Esophagus squamous epithelium (tissue), 4 donors: ENCODE measurements around the gene KCNC2.

Experiments used
- POLR2A ChIP-seq, 4 donors: fragments of 450-650 bp; IDR thresholded peaks; one replicate each; pipeline ENCODE4 v1.6.1; 2017; ENCODE audit warnings: antibody characterized with exemption in 4 of 4, mild to moderate bottlenecking in 4 of 4, moderate library complexity in 3 of 4
- TF ChIP-seq, protein P1 (sequence below), 6 experiments: fragments of 450-650 bp in 4 of 6; fragments of 200-600 bp in 2 of 6; sonication (generic) in 2 of 6; IDR thresholded peaks; one replicate each; pipeline ENCODE4 v1.5.1; 2016 to 2019; ENCODE audit warnings: antibody characterized with exemption in 6 of 6, mild to moderate bottlenecking in 4 of 6, moderate library complexity in 4 of 6

DNA sequence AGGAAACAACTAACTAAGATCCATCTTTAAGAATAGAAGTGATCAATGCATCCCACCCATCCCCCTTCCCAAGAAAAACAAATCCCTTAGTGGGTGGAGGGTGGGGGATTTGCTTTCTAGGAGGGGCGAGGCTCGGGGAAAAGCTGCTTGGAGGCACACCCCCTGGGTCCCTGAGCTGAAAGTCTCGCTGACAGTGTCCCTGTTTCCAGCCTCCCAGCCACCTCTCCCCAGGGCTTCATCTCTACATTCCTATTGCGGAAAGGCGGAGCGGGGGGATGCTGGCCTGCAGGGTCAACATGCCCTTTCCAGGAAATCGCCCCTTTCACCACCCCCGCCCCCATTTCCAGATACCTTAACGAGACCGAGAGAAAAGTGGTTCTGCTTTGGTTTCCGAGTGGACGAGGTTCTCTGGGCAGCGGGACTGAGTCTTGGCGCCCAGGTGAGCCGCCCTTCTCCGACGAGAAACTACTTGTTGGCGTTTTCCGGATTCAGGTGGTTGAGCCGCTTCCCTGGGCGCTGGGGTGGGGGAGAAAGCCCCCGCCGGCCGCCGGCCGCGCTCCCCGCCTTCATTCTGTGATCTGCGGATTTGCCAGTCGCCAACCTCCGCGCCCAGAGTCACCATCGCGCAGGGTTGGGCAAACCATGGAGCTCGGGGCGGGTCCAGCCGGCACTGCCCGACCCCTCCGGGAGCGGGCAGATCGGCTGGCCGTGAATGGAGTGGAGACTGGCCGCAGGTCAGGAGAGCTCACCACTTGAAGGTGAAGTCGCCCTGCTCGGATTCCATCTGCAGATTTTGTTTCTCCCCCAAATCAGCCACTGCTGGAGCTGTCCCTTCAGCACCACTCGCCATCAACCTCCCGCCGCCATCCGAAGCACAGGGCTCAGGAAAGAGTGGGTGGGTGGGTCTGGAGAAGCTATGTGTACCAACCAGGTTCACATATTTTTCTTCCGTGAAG, 505 bp downstream of the KCNC2 start:
- TF ChIP-seq, protein P1, sequence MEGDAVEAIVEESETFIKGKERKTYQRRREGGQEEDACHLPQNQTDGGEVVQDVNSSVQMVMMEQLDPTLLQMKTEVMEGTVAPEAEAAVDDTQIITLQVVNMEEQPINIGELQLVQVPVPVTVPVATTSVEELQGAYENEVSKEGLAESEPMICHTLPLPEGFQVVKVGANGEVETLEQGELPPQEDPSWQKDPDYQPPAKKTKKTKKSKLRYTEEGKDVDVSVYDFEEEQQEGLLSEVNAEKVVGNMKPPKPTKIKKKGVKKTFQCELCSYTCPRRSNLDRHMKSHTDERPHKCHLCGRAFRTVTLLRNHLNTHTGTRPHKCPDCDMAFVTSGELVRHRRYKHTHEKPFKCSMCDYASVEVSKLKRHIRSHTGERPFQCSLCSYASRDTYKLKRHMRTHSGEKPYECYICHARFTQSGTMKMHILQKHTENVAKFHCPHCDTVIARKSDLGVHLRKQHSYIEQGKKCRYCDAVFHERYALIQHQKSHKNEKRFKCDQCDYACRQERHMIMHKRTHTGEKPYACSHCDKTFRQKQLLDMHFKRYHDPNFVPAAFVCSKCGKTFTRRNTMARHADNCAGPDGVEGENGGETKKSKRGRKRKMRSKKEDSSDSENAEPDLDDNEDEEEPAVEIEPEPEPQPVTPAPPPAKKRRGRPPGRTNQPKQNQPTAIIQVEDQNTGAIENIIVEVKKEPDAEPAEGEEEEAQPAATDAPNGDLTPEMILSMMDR (IDR thresholded peaks at IDR 0.05), result no peak
- no peak for TF ChIP-seq POLR2A (IDR thresholded peaks at IDR 0.05)
